CD8-positive, alpha-beta memory T cell (primary cell): Measurements from ENCODE around the gene ADCYAP1. TPM values are rescaled to one million over a fixed set of nuclear protein-coding genes. Genes with fewer than 3 reads are reported as not detected.

Experiments
- CTCF ChIA-PET: fragments of 350-600 bp; sonication (Branson Sonifier 250); formaldehyde crosslinking; loops from one replicate; lab custom pipeline; 2021; ENCODE audit warnings: antibody characterized with exemption; lab: Charles Lee
- POLR2A ChIA-PET: fragments of 350-600 bp; sonication (Branson Sonifier 250); formaldehyde crosslinking; loops from one replicate; lab custom pipeline; 2021; ENCODE audit warnings: antibody characterized with exemption; lab: Charles Lee
- DNase-seq, 5 donors: peaks; one replicate each; pipeline versions ENCODE4 v3.0.0 to v3.0.0-alpha.2; 2020 to 2022; ENCODE audit warnings: mixed read lengths in 1 of 5
- H3K27ac ChIP-seq: one replicate; pipeline ENCODE4 v1.7.0; 2013; ENCODE audit warnings: low read depth, mild to moderate bottlenecking, low read length, moderate library complexity
- H3K27me3 ChIP-seq: 2 replicates; pipeline ENCODE4 v1.7.0; 2013; ENCODE audit warnings: low read length, mild to moderate bottlenecking; ENCODE audit not compliant: insufficient read depth, poor library complexity, severe bottlenecking
- H3K36me3 ChIP-seq: 2 replicates; pipeline ENCODE4 v1.7.0; 2013; ENCODE audit warnings: mild to moderate bottlenecking, low read length, moderate library complexity; ENCODE audit not compliant: insufficient read depth
- H3K4me1 ChIP-seq: 2 replicates; pipeline ENCODE4 v1.7.0; 2013; ENCODE audit warnings: mild to moderate bottlenecking, low read length, moderate library complexity; ENCODE audit not compliant: insufficient read depth
- H3K4me3 ChIP-seq: 2 replicates; pipeline ENCODE4 v1.7.0; 2013; ENCODE audit warnings: mild to moderate bottlenecking, low read length
- H3K9me3 ChIP-seq: 2 replicates; pipeline ENCODE4 v1.7.0; 2013; ENCODE audit warnings: mild to moderate bottlenecking, low read length
- H3K27ac Mint-ChIP-seq, 8 donors: one replicate each; pipeline ENCODE4 v1.8.0; 2020 to 2021; ENCODE audit warnings: mixed read lengths in 8 of 8, mild to moderate bottlenecking in 6 of 8, inconsistent platforms in 3 of 8, moderate library complexity in 3 of 8
- H3K27me3 Mint-ChIP-seq, 2 donors: one replicate each; pipeline ENCODE4 v1.8.0; 2020 to 2021; ENCODE audit warnings: mixed read lengths in 2 of 2, mild to moderate bottlenecking in 1 of 2, moderate library complexity in 1 of 2
- H3K36me3 Mint-ChIP-seq, 3 donors: one replicate each; pipeline ENCODE4 v1.8.0; 2020 to 2021; ENCODE audit warnings: mixed read lengths in 3 of 3, inconsistent platforms in 1 of 3, mild to moderate bottlenecking in 1 of 3
- H3K4me1 Mint-ChIP-seq, 3 donors: one replicate each; pipeline ENCODE4 v1.8.0; 2020 to 2021; ENCODE audit warnings: mixed read lengths in 3 of 3, inconsistent platforms in 1 of 3, mild to moderate bottlenecking in 1 of 3
- H3K4me3 Mint-ChIP-seq, 7 donors: one replicate each; pipeline ENCODE4 v1.8.0; 2020 to 2021; ENCODE audit warnings: mixed read lengths in 7 of 7, mild to moderate bottlenecking in 6 of 7, moderate library complexity in 4 of 7, inconsistent platforms in 2 of 7
- H3K9me3 Mint-ChIP-seq, 5 donors: one replicate each; pipeline ENCODE4 v1.8.0; 2020 to 2022; ENCODE audit warnings: mixed read lengths in 5 of 5, mild to moderate bottlenecking in 3 of 5, moderate library complexity in 2 of 5, inconsistent platforms in 1 of 5
- polyA plus RNA-seq: library from polyadenylated mRNA; unstranded; fragments of 300-500 nt; fragmentation: Illumina TruSeq; gene quantifications from one replicate; pipeline ENCODE4 v1.2.3, GENCODE V29; 2021
- total RNA-seq, 2 experiments: library from RNA; stranded (reverse); gene quantifications; one replicate each; pipeline ENCODE4 v1.2.3, GENCODE V29; 2021

Gene ADCYAP1
- total and polyA plus RNA-seq, 3 experiments from 2014 or later: not detected

DNA sequence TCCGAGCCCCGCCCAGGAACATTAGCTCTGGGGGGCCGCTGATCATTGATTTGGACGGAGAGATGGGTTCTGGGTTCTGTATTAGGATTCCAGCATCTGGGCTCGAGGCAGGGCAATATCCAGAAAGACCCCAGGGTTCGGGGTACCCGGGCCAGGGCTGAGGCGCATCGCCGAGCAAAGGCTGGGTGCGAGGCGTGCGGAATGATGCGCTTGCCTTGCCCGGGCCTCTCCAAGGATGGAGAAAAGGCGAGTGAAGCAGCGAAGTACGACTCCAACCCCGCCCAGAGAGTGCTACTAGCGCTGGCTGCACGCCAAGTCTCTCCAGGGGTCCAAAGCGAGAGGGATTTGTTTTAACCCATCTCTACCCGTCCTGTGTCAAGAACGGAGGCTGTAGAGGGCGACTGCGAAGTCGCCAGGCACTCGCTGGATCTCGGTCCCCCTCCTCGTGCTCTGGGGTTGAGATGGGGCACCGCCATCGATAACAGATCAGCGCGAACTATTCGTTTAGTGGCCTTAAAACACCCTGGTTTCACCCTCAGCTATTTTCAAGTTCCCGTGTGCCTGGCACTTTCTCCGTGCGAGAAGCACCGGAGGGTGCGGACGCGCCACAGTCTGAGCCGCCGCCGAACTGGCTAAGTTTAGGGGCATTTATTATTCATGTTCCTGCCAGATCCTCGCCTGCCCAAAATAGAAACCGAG is 1.9 kb downstream of the ADCYAP1 start:
- Histone ChIP-seq H3K9me3 (no peaks in the 10 kb centered on the region), H3K27ac (no peak overlapping the region), H3K4me3 (no peak overlapping the region), H3K27me3 (peaks cover 50% of the 10 kb centered on the region), H3K36me3 (no peaks in the 10 kb centered on the region), H3K4me1 (peaks cover 7% of the 10 kb centered on the region)
- H3K27ac Mint-ChIP-seq: peak overlapping the region in 1 of 8 donors; percentile 19
- H3K36me3 Mint-ChIP-seq: no peaks in the 10 kb centered on the region
- peaks cover 3 to 14% (median 5%) of the 10 kb centered on the region in 5 donors for H3K9me3 Mint-ChIP-seq
- H3K4me1 Mint-ChIP-seq: peaks cover 13 to 35% (median 15%) of the 10 kb centered on the region in 3 donors
- peak overlapping the region in 6 of 7 donors; percentile 53 to 67 (median 58) for H3K4me3 Mint-ChIP-seq
- ChIA-PET POLR2A (no interaction called here), CTCF (no interaction called here)
- peaks cover 73 to 77% of the 10 kb centered on the region in 2 donors for H3K27me3 Mint-ChIP-seq
- DNase-seq: no peak

DNA sequence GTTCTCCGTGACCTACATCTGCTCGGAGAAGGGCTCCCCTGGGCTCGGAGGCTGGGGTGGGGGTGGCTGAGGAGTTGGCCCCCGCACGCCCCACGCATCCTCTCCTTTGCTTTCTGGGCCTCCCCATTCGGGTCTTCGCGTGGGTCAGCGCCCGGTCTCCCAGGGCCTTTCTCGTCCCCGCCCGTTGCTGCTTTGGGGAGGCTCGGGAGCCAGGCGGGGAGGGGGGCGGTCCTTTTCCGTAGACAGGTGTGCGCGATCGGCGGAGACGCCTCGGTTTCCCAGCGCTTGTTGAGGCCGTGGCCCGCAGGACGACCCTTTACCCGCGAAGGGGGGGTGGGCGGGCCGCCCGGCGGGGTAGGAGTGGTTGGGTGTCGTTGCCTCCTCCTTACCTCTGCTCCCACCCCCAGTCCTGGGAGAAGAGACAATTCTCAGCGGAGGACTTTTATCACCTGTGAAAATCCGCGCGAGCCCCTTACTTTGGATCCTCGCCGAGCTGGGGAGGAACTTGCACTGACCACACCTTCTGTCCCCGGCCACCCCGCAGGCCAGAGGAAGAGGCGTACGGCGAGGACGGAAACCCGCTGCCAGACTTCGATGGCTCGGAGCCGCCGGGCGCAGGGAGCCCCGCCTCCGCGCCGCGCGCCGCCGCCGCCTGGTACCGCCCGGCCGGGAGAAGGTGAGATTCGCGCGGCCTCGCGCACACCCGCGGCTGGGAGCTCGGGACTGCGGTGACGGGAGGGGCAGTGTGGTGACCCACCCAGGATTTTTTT is 2.6 kb downstream of the ADCYAP1 start:
- H3K9me3 ChIP-seq: no peaks in the 10 kb centered on the region
- peaks cover 72 to 76% of the 10 kb centered on the region in 2 donors for H3K27me3 Mint-ChIP-seq
- H3K36me3 Mint-ChIP-seq: no peaks in the 10 kb centered on the region
- peaks cover 13 to 35% (median 15%) of the 10 kb centered on the region in 3 donors for H3K4me1 Mint-ChIP-seq
- peaks cover 3 to 14% (median 5%) of the 10 kb centered on the region in 5 donors for H3K9me3 Mint-ChIP-seq
- ChIA-PET CTCF (no interaction called here), POLR2A (no interaction called here)
- no peaks in the 10 kb centered on the region for H3K36me3 ChIP-seq
- H3K4me3 Mint-ChIP-seq: peak overlapping the region in 5 of 7 donors; percentile 45 to 72 (median 58)
- no peak overlapping the region for H3K27ac ChIP-seq
- peaks cover 48% of the 10 kb centered on the region for H3K27me3 ChIP-seq
- H3K4me3 ChIP-seq: no peak overlapping the region
- H3K4me1 ChIP-seq: peaks cover 7% of the 10 kb centered on the region
- no peak overlapping the region for H3K27ac Mint-ChIP-seq
- no peak for DNase-seq

GRCh38 chr18:907885-908757 is 3.5 kb downstream of the ADCYAP1 start:
- H3K4me1 ChIP-seq: peaks cover 7% of the 10 kb centered on the region
- Mint-ChIP-seq H3K4me3 (peak overlapping the region; percentile 54 to 78 (median 63)), H3K4me1 (peaks cover 13 to 35% (median 15%) of the 10 kb centered on the region in 3 donors), H3K9me3 (peaks cover 3 to 12% (median 4%) of the 10 kb centered on the region in 5 donors), H3K27me3 (peaks cover 70 to 75% of the 10 kb centered on the region in 2 donors), H3K36me3 (no peaks in the 10 kb centered on the region), H3K27ac (peak overlapping the region in 1 of 8 donors; percentile 9)
- H3K27me3 ChIP-seq: peaks cover 45% of the 10 kb centered on the region
- no peak overlapping the region for H3K4me3 ChIP-seq
- H3K36me3 ChIP-seq: no peaks in the 10 kb centered on the region
- ChIA-PET POLR2A (no interaction called here), CTCF (no interaction called here)
- no peaks in the 10 kb centered on the region for H3K9me3 ChIP-seq
- no peak overlapping the region for H3K27ac ChIP-seq
- no peak for DNase-seq

DNA sequence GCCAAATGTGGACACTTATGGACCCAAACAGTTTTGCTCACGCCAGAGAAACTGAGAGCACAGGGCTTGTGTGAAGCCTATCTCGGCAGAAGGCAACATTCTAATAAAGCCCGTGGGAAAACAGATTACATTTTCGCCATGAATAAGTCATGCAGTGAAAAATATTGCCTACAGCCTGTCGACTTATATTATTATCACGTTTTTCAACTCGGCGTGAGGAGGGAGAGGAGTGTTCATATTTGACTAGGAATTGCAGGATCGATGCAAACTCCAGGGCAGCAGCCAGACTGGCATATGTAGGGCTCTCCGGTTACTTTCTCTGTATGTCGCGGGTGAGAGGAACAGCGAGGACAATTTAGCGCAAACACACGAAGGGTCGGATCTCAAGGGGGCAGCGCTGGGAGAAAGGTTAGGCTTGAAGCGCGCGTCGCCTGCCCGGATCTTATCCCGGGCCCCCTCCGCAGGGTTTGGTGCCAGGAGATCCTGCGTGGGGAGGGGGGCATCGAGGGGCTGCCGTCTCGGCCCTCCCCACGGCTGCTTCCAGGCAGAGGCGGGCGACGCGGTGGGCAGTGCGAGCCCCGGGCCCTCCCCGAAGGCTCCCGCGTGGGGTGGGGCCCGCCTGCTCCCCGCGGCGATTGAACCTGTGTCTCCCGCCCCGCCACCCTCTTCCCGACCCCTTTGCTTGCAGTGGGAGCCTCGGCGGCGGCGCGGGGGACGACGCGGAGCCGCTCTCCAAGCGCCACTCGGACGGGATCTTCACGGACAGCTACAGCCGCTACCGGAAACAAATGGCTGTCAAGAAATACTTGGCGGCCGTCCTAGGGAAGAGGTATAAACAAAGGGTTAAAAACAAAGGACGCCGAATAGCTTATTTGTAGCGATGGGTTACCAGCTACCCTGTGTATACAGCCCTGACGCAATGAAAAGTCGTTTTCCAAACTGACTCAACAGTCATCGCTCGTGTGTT is 4.4 kb downstream of the ADCYAP1 start:
- Mint-ChIP-seq H3K4me3 (peak overlapping the region; percentile 54 to 78 (median 63)), H3K9me3 (peaks cover 0 to 9% (median 3%) of the 10 kb centered on the region in 5 donors), H3K27me3 (peaks cover 66 to 74% of the 10 kb centered on the region in 2 donors), H3K36me3 (no peaks in the 10 kb centered on the region), H3K4me1 (peaks cover 13 to 35% (median 15%) of the 10 kb centered on the region in 3 donors), H3K27ac (peak overlapping the region in 2 of 8 donors; percentile 18 to 35)
- ChIA-PET CTCF (no interaction called here), POLR2A (no interaction called here)
- no peaks in the 10 kb centered on the region for H3K36me3 ChIP-seq
- peaks cover 37% of the 10 kb centered on the region for H3K27me3 ChIP-seq
- H3K4me3 ChIP-seq: no peak overlapping the region
- no peak overlapping the region for H3K27ac ChIP-seq
- H3K9me3 ChIP-seq: no peaks in the 10 kb centered on the region
- peaks cover 7% of the 10 kb centered on the region for H3K4me1 ChIP-seq
- DNase-seq: no peak

GRCh38 chr18:910247-910646 is 5.6 kb downstream of the ADCYAP1 start:
- Mint-ChIP-seq H3K4me1 (peaks cover 11 to 27% (median 11%) of the 10 kb centered on the region in 3 donors), H3K27me3 (peaks cover 60 to 71% of the 10 kb centered on the region in 2 donors), H3K9me3 (peaks cover 0 to 2% (median 0%) of the 10 kb centered on the region in 5 donors), H3K4me3 (peak overlapping the region in 1 of 7 donors; percentile 65), H3K27ac (peak overlapping the region in 1 of 8 donors; percentile 22), H3K36me3 (peaks cover 0 to 2% (median 0%) of the 10 kb centered on the region in 3 donors)
- CTCF ChIA-PET: no interaction called here
- no peak for DNase-seq
- Histone ChIP-seq H3K4me1 (peaks cover 7% of the 10 kb centered on the region), H3K4me3 (no peak overlapping the region), H3K9me3 (no peaks in the 10 kb centered on the region), H3K27ac (no peak overlapping the region), H3K36me3 (no peaks in the 10 kb centered on the region), H3K27me3 (peaks cover 33% of the 10 kb centered on the region)
- POLR2A ChIA-PET: no interaction called here

GRCh38 chr18:911025-911424 is 6.4 kb downstream of the ADCYAP1 start:
- Histone ChIP-seq H3K27ac (no peak overlapping the region), H3K36me3 (no peaks in the 10 kb centered on the region), H3K4me1 (peaks cover 7% of the 10 kb centered on the region), H3K27me3 (peaks cover 27% of the 10 kb centered on the region), H3K9me3 (no peaks in the 10 kb centered on the region), H3K4me3 (no peak overlapping the region)
- H3K27ac Mint-ChIP-seq: no peak overlapping the region
- H3K27me3 Mint-ChIP-seq: peaks cover 60 to 69% of the 10 kb centered on the region in 2 donors
- H3K4me1 Mint-ChIP-seq: peaks cover 8 to 24% (median 8%) of the 10 kb centered on the region in 3 donors
- POLR2A ChIA-PET: no interaction called here
- no peak overlapping the region for H3K4me3 Mint-ChIP-seq
- peaks cover 0 to 1% (median 0%) of the 10 kb centered on the region in 5 donors for H3K9me3 Mint-ChIP-seq
- CTCF ChIA-PET: no interaction called here
- no peak for DNase-seq
- H3K36me3 Mint-ChIP-seq: peaks cover 0 to 4% (median 0%) of the 10 kb centered on the region in 3 donors

GRCh38 chr18:911486-911885 is 6.8 kb downstream of the ADCYAP1 start:
- Mint-ChIP-seq H3K9me3 (peaks cover 0 to 1% (median 0%) of the 10 kb centered on the region in 5 donors), H3K27me3 (peaks cover 57 to 65% of the 10 kb centered on the region in 2 donors), H3K4me1 (peaks cover 7 to 21% (median 8%) of the 10 kb centered on the region in 3 donors), H3K4me3 (no peak overlapping the region), H3K27ac (no peak overlapping the region), H3K36me3 (peaks cover 0 to 4% (median 0%) of the 10 kb centered on the region in 3 donors)
- Histone ChIP-seq H3K27ac (no peak overlapping the region), H3K27me3 (peaks cover 22% of the 10 kb centered on the region), H3K36me3 (no peaks in the 10 kb centered on the region), H3K4me1 (peaks cover 5% of the 10 kb centered on the region), H3K9me3 (no peaks in the 10 kb centered on the region), H3K4me3 (no peak overlapping the region)
- ChIA-PET CTCF (no interaction called here), POLR2A (no interaction called here)
- no peak for DNase-seq
